Small intestine (tissue), 7 donors: ENCODE measurements around the gene PPP4R2. TPM values are rescaled to one million over a fixed set of nuclear protein-coding genes. Genes with fewer than 3 reads are reported as not detected.

ENCODE experiments used
- DNase-seq, 2 donors: peaks; one replicate each; pipeline versions ENCODE4 v3.0.0 to v3.0.0-alpha.2; 2013
- FAIRE-seq: peaks from 2 replicates; lab custom pipeline; 2012; peaks lifted over from hg19 to GRCh38; lab: Jason Lieb, UNC
- H3K27ac ChIP-seq, 3 donors: one replicate each; pipeline ENCODE4 v1.5.1; 2013; ENCODE audit warnings: low read length in 2 of 3, mild to moderate bottlenecking in 2 of 3, control low read depth in 1 of 3, inconsistent platforms in 1 of 3, low read depth in 1 of 3, moderate library complexity in 1 of 3
- H3K27me3 ChIP-seq, 3 donors: one replicate each; pipeline ENCODE4 v1.6.1; 2013; ENCODE audit warnings: low read length in 3 of 3, inconsistent platforms in 1 of 3; ENCODE audit not compliant: control insufficient read depth in 3 of 3, insufficient read depth in 3 of 3
- H3K36me3 ChIP-seq, 3 donors: one replicate each; pipeline ENCODE4 v1.6.1; 2013; ENCODE audit warnings: low read length in 3 of 3, inconsistent platforms in 1 of 3, low read depth in 1 of 3, mild to moderate bottlenecking in 1 of 3, moderate library complexity in 1 of 3; ENCODE audit not compliant: control insufficient read depth in 3 of 3, insufficient read depth in 2 of 3
- H3K4me1 ChIP-seq, 3 donors: one replicate each; pipeline ENCODE4 v1.6.1; 2013; ENCODE audit warnings: low read length in 2 of 3, inconsistent platforms in 1 of 3, low read depth in 1 of 3, mild to moderate bottlenecking in 1 of 3, moderate library complexity in 1 of 3; ENCODE audit not compliant: control insufficient read depth in 3 of 3, insufficient read depth in 2 of 3
- H3K4me3 ChIP-seq, 3 donors: one replicate each; pipeline ENCODE4 v1.5.1; 2013; ENCODE audit warnings: low read length in 3 of 3, control low read depth in 1 of 3, inconsistent platforms in 1 of 3, low read depth in 1 of 3, mild to moderate bottlenecking in 1 of 3, moderate library complexity in 1 of 3
- H3K9me3 ChIP-seq, 2 donors: one replicate each; pipeline ENCODE4 v1.6.1; 2013; ENCODE audit warnings: low read depth in 1 of 2, low read length in 1 of 2; ENCODE audit not compliant: control insufficient read depth in 2 of 2, insufficient read depth in 1 of 2
- WGBS, 3 donors: extraction: QIAGEN DNeasy Blood & Tissue Kit; methylation state at CpG; one replicate each; pipeline ENCODE4 v1.1.7; 2013; 5-methylcytosine and 5-hydroxymethylcytosine counted together
- polyA plus RNA-seq, 4 donors: library from polyadenylated mRNA; stranded (reverse) in 3 of 4; unstranded in 1 of 4; fragments of 200-250 nt in 3 of 4; fragments of 120-200 nt in 1 of 4; gene quantifications; one replicate each; pipeline versions ENCODE4 v1.2.1 to v1.2.3, GENCODE V29; 2013
- donor health status: healthy with polysubstance abuse.
- donor health status: control.
- donor health status: control.
- donor health status: Bipolar disorder and iron deficiency.
- donor health status: healthy.

Gene PPP4R2
- polyA plus RNA-seq, 4 donors: 18.8 to 67.6 (median 24.1) TPM

DNA sequence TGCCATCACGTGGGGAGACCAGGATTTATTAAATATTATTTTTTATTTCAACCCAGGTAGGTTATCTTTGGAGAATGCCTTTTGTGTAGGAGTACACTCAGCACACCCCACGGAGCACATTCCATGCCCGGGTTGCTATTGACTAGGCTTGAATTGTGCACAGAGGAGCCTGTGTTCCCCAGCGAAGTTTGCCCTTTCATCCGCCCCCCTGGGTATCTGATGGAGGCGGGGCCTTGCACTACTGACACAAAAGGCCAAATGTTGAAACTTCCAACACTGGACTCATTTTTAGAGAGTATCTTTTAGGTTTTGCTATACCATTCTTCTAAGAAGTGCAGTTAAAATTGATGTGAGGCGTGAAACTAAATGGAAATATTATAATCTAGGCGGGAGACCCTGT, 39.3 kb upstream of the PPP4R2 start:
- no peak overlapping the region for H3K4me3 ChIP-seq
- H3K4me1 ChIP-seq: peaks cover 3 to 34% (median 7%) of the 10 kb centered on the region in 3 donors
- H3K27ac ChIP-seq: peak overlapping the region in 1 of 3 donors; percentile 30
- H3K36me3 ChIP-seq: no peaks in the 10 kb centered on the region
- H3K27me3 ChIP-seq: no peaks in the 10 kb centered on the region
- WGBS, 3 donors: 35 to 71% (median 54%) methylated on average over 8 of the region's 8 CpGs
- FAIRE-seq (no peak), DNase-seq (peak; percentile 78 to 79)
- no peaks in the 10 kb centered on the region for H3K9me3 ChIP-seq

DNA sequence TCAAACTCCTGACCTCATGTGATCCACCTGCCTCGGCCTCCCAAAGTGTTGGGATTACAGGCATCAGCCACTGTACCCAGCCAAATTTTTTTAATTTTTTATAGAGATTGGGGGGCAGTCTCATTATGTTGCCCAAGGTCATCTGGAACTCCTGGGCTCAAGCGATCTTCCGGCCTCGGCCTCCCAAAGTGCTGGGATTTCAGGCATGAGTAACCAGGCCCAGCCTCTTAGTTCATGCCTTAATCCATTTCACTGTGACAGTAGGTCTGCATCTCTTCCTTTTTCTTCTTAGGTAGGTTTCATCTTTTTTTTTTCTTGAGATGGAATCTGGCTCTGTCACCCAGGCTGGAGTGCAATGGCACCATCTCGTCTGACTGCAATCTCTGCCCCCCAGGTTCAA, 37.3 kb upstream of the PPP4R2 start:
- 96 to 100% (median 99%) methylated on average over 5 of the region's 5 CpGs for WGBS, 3 donors
- Histone ChIP-seq H3K9me3 (no peaks in the 10 kb centered on the region), H3K27me3 (no peaks in the 10 kb centered on the region), H3K36me3 (no peaks in the 10 kb centered on the region), H3K27ac (peak overlapping the region in 1 of 3 donors; percentile 23), H3K4me3 (no peak overlapping the region), H3K4me1 (peaks cover 3 to 35% (median 7%) of the 10 kb centered on the region in 3 donors)
- DNase-seq: no peak
- FAIRE-seq: no peak

GRCh38 chr3:72960812-72961518, 35.6 kb upstream of the PPP4R2 start:
- Histone ChIP-seq H3K9me3 (no peaks in the 10 kb centered on the region), H3K4me1 (peaks cover 3 to 35% (median 7%) of the 10 kb centered on the region in 3 donors), H3K27ac (peak overlapping the region; percentile 8 to 79 (median 68)), H3K4me3 (no peak overlapping the region), H3K27me3 (no peaks in the 10 kb centered on the region), H3K36me3 (no peaks in the 10 kb centered on the region)
- DNase-seq (peak; percentile 90), FAIRE-seq (no peak)
- 20 to 46% (median 25%) methylated on average over 7 of the region's 7 CpGs for WGBS, 3 donors

- Histone ChIP-seq H3K27me3 (no peaks in the 10 kb centered on the region), H3K9me3 (no peaks in the 10 kb centered on the region), H3K36me3 (no peaks in the 10 kb centered on the region), H3K4me1 (peaks cover 3 to 35% (median 7%) of the 10 kb centered on the region in 3 donors), H3K27ac (peak overlapping the region in 1 of 3 donors; percentile 68), H3K4me3 (no peak overlapping the region)
- WGBS, 3 donors: 32 to 53% (median 42%) methylated on average over 4 of the region's 4 CpGs
- FAIRE-seq: no peak
- peak; percentile 33 to 48 for DNase-seq
Observed at GRCh38 chr3:72961752-72962151, 34.9 kb upstream of the PPP4R2 start.

- no peaks in the 10 kb centered on the region for H3K27me3 ChIP-seq
- FAIRE-seq: no peak
Observed at GRCh38 chr3:72962317-72962716, 34.3 kb upstream of the PPP4R2 start.

DNA sequence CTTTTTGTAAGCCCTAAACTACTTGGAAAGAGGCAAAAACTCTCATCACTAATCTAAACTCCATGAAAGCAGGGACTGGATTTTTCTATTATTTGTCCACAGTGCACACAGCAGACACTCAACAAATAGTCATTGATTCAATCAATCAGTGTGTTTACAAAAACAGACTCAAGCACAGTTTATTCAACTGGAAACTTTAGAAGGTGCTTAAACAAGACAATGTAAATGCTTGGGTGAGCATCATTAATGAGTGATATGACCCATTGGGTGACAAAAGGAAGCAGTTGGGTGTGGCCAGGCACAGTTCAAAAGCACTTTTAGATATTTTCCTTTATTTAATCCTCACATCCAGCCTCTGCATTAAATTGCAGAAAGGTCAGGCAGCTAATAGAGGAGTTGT, 32.0 kb upstream of the PPP4R2 start:
- Histone ChIP-seq H3K9me3 (no peaks in the 10 kb centered on the region), H3K36me3 (no peaks in the 10 kb centered on the region), H3K27me3 (no peaks in the 10 kb centered on the region), H3K27ac (no peak overlapping the region), H3K4me3 (no peak overlapping the region), H3K4me1 (peaks cover 3 to 37% (median 7%) of the 10 kb centered on the region in 3 donors)
- FAIRE-seq: no peak
- DNase-seq: no peak

More at GRCh38 chr3:72962317-72962716, 34.3 kb upstream of the PPP4R2 start:
- DNase-seq: no peak
- Histone ChIP-seq H3K4me3 (no peak overlapping the region), H3K9me3 (no peaks in the 10 kb centered on the region), H3K36me3 (no peaks in the 10 kb centered on the region), H3K27ac (peak overlapping the region in 1 of 3 donors; percentile 68), H3K4me1 (peaks cover 3 to 35% (median 7%) of the 10 kb centered on the region in 3 donors)

GRCh38 chr3:72968266-72968664, 28.3 kb upstream of the PPP4R2 start:
- Histone ChIP-seq H3K4me3 (no peak overlapping the region), H3K27me3 (no peaks in the 10 kb centered on the region), H3K36me3 (no peaks in the 10 kb centered on the region), H3K9me3 (no peaks in the 10 kb centered on the region), H3K4me1 (peaks cover 0 to 18% (median 0%) of the 10 kb centered on the region in 3 donors), H3K27ac (peak overlapping the region in 1 of 3 donors; percentile 53)
- DNase-seq: peak; percentile 43 to 57
- 19 to 61% (median 29%) methylated on average over 1 of the region's 1 CpG for WGBS, 3 donors
- FAIRE-seq: no peak

GRCh38 chr3:72969766-72970165, 26.8 kb upstream of the PPP4R2 start:
- 92 to 96% (median 93%) methylated on average over 3 of the region's 3 CpGs for WGBS, 3 donors
- DNase-seq (no peak), FAIRE-seq (no peak)

More at GRCh38 chr3:72969766-72970165, 26.8 kb upstream of the PPP4R2 start:
- no peak overlapping the region for H3K27ac ChIP-seq
- H3K36me3 ChIP-seq: no peaks in the 10 kb centered on the region
- H3K27me3 ChIP-seq: no peaks in the 10 kb centered on the region
- no peaks in the 10 kb centered on the region for H3K9me3 ChIP-seq
- H3K4me3 ChIP-seq: no peak overlapping the region
- peaks cover 0 to 26% (median 0%) of the 10 kb centered on the region in 3 donors for H3K4me1 ChIP-seq
